GM19239 (cell line): ENCODE data around the gene HSF4.

Experiments used
- DNase-seq: peaks from one replicate; pipeline ENCODE4 v3.0.0; 2011; ENCODE audit warnings: low spot score; ENCODE audit not compliant: insufficient read length
- FAIRE-seq: peaks from 2 replicates; lab custom pipeline; 2011; peaks lifted over from hg19 to GRCh38; lab: Jason Lieb, UNC

HSF4 gene

DNA sequence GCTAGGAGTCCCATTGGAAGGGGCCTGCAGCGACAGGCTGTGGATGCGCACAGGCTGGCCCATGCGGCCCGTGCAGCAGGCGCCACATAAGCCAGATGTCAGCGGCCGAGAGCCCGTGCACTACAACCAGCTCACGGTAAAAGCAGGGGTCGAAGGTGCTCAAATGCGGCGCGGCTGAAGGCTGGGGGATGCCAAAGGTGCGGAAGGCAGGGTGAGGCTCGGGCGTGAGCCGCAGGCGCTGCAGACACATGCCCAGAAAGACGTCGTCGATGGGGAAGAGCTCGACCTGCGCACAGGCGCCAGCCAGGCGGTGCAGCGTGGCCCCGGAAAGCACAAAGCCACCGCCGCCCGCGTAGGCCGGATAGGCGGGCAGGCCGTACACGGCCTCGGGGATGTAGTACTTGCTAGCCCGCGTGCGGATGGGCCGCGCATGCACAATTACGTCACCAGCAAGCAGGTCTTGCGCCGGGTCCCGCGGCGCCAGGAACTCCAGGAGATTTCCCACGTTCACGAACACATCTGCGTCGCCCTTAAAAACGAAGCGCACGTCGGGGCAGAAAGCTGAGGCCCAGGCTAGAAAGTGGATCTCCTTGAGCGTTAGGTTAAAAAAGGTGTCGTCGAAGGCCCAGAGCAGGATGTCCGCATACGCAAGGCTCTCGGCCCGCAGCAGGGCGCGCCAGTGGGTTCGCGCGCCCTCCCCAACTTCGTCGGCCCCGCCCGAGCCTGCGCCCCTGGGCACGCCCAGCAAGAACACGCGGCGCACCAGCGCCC lies 15.1 kb upstream of the HSF4 start:
- FAIRE-seq (no peak), DNase-seq (no peak)

DNA sequence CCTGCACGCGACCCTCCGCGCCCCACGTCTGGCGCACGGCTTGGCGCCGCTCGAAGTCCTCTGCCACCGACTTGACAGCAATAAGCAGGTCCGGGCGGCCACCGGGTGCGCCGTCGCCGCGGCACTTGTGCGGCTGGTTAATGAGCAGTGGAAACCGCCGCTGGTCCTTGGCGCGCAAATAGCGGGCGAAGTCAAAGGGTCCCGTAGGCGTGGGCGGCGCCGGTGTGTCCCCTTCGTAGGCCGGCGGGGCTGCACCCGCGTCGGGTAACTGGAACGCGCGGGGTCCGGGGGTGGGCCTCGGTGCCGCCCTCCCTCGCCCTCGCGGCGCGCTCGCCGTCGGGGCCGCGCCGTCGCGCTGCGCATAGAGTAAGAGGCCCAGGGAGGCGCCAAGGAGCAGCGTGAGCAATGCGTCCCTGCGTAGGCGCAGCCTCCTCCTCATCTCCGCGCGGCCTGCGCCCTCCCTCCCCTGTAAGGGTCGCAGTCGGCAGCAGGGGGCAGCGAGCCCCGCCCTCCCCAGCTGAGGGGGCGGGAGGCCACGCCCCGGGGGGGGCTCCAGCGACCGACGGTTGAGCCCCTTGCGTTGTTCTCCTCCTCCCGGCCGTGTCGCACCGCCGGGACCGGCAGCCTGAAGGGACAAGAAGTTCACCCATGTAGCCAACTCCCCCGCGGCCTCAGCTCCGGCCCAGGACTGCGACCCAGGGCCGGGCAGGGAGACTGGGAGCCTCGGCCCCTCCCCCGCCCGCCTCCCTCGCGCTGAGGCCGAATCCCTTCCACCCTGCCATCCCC lies 14.3 kb upstream of the HSF4 start:
- DNase-seq (peak; percentile 72), FAIRE-seq (no peak)

DNA sequence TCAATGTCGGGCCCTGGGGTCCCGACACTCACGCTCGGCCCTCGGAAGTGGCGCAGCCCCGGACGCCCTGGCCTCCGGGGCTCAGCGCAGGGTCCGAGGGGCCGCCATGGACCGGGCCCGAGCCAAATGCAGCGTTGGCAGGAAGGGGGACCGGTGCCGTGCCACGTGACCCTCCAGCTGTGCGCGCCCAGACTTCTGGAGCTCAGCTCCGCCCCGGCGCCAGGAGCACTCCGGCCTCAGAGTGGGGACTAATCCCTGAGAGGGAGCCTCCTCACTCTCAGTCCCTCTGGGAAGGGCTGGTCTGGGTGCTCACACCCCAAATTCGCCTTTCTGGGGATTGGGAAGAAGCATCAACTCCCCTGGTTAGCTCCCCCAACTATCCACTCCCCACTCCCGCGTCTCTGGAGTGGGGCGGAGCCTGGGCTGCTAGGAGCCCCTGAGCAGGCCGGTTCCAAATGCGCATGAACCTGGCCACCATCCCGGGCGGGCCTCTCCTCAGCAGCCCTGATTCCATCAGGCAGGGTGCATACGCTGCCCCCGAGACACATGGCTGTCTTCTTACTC lies 13.6 kb upstream of the HSF4 start, which contains the start of gene B3GNT9:
TSS of gene B3GNT9 (minus strand) at position 166 of the 564 bp plus-strand sequence. CDS start 513 bp downstream, outside the sequence.
- DNase-seq (peak; percentile 78), FAIRE-seq (no peak)

DNA sequence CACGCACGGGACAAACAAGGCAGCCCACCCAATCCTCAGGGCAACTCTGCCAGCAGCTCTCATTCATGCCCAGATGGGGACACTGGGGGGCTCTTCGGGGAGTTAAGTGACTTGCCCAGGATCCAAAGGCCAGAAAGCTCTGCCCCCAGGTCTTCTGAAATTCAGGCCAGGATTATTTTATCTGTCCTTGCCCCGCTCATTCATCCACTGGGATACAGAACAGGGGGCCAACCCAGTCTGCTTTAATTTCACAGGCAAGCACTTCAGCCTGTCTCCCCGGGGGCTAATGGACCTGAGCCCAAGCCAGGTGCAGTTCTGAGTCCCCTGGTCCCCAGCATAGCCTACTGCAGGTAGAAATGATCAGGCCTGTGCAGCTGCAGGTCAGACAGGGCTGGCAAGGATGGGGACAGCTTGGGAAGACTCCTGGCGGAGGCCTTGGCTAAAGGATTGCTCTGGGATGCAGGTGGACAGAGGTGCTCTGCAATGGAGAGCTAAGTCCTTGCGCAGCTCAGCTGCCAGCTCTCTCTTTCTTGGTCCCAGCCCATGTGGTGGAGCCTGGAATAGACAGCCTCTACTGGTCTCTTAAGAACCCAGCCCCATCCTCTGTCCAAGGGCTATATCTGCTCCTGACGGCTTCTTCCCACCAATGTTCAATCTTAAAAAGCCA lies 13.0 kb upstream of the HSF4 start:
- FAIRE-seq (no peak), DNase-seq (no peak)

DNA sequence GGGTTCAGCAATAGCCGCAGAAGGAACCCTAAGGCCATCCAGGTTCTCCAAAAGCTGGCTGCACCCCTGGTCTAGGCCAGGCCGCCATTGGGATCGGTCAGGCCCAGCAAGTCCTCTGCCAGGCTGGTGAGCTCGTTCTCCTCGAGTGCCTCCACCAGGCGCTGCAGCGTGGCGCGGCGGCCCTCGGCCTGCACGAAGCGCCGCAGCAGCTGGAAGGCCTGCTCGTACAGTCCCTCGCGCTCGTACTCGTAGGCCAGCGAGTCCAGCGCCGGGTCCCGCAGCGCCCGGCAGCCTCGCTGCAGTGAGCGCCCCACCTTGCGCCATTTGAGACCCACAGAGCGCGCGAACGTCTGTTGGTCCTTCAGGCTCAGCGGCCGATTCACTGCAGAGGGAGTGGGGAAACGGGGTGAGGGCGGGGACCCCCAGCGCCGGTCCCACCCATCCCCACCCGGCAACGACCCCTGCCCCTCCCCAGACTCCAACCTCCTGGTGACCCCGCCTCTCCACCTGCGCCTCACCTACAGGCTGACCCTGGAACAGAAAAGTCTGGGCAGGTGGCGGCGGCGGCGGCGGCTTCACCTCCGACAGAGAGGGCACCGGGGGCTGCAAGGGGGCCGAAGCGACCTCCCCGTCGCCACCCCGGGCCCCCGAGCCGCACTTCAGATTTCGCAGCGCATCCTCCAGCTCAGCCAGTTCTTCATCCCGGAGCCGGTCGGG lies 9.8 kb upstream of the HSF4 start:
- DNase-seq = no peak
- FAIRE-seq = no peak

DNA sequence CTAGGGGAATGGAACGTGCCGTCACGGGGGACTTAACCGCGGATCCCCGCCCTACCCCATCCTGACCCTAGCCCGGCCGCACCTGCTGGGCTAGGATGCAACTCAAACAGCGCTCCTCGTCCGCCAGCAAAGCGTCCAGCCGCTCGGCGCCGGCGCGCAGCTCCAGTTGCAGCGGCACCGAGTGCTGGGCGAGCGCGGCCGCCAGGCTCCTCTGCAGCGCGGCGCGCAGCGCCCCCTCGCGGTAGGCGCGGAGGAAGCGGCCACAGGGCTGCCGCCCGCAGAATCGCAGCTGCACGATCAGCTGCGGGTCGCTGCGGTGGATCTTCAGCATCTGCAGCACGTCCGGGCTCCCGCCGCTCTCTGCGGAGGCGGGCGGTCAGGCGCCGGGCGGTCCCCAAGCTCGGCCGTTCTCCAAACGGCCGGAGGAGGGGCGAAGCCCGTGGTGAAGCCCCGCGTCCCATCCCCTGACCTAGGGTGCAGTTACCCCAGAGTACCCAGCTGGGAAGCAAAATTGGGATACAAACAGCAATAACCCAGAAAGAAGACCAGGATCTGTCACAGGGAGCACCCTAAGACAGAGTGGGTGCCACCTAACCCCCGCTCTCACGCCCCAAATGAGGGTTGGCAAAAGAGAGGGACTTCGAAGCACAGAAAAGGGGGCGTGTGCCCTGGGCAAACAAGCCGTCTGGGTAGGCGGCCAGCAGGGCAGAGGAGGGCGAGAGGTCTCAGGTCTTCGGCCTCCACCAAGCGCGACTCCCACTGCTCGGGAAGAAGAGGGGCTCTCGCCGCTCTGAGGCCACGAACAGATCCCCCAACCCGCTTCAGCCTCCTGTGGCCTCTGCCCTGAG lies 9.0 kb upstream of the HSF4 start:
- DNase-seq (peak; percentile 89), FAIRE-seq (peak; percentile 21)

DNA sequence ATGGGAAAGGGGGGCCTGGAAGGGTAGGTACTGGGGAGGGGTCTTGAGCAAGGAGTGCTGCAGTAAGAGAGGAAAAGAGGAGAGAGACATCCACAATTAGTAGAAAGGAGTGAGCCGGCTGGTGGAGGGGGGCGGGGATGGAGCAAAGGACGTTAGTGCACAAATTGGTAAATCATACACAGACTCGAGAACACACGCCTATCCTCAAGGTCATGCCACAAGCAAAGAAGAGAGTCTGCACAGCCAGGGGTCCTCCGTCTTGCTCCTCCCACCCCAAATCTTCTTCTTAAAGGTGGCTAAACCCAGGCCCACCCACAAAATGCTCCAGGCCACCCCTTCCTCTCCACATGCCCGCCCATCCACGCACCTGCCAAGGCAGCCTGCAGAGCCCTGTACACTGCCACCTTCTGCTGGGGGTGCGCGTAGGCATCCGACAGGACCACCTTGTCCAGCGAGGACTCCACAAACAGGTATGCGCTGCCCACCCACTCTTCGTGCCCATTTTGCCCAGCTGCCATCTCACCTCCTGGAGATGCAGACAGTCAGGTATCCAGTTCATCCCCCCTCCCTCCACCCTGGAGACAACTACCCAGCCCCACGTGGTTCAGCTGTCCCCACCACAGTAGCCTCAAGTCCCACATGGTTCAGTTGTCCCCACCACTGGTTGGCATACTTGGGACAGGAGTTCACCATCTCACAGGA lies 8.3 kb upstream of the HSF4 start:
- DNase-seq = no peak
- FAIRE-seq = no peak

DNA sequence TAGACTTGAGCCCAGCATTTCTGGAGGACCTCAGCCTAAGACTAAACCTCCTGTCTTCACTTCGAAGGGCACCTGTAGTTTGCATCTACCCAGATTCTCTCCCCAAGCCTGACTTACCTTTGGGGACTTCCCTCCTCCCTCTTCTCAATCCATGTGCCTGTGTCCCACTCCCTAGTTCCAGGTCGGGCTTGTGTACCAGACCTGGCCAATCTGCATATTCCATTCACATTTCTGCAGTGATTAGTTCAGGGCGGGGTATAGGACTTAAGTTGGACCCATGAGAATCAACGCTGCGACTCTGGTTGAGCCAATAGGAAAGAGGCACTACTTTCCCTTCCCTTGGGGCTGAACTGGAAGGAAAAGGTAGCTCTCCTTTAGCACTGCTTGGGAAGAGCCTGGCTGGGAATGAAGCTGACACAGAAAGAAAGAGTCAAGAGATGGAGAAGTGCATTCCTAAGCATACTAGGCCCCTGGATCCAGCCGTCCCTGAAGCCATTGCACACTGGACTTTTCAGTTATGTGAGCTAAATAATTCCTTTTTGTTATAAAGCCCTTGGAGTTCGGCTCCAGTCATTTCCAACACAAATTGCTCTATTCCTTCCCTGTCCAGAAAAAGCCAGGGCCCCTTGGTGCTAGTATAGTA lies 7.3 kb upstream of the HSF4 start:
- FAIRE-seq (no peak), DNase-seq (no peak)

DNA sequence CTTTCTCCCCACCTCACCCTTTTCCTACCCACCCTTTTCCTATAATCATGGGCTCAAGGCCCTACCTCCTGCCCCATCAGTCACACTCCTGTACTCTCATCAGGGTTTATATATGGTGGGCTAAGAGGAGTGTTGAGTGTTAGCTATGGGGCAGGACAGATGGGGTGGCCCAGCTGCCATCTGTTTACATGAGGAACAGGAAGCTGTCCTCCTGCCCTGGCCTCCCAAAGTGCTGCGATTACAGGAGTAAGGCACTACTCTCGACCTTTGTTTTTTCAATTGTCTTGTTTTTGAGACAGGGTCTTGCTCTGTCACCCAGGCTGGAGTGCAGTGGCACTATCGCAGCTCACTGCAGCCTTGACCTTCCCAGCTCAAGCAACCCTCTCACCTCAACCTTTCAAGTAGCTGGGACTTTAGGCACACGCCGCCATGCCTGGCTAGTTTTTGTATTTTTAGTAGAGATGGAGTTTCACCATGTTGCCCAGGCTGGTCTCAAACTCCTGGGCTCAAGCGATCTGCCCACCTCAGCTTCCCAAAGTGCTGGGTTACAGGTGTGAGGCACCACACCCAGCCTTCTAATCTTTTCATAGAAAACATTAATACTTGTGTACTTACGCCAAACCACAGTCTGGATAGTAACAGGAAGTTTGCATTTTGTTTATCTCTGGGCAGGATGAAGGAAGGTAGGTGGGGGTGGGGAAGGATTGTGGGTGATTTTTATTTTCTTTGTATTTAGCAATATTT lies 6.5 kb upstream of the HSF4 start:
- FAIRE-seq = peak; percentile 8
- DNase-seq = no peak

DNA sequence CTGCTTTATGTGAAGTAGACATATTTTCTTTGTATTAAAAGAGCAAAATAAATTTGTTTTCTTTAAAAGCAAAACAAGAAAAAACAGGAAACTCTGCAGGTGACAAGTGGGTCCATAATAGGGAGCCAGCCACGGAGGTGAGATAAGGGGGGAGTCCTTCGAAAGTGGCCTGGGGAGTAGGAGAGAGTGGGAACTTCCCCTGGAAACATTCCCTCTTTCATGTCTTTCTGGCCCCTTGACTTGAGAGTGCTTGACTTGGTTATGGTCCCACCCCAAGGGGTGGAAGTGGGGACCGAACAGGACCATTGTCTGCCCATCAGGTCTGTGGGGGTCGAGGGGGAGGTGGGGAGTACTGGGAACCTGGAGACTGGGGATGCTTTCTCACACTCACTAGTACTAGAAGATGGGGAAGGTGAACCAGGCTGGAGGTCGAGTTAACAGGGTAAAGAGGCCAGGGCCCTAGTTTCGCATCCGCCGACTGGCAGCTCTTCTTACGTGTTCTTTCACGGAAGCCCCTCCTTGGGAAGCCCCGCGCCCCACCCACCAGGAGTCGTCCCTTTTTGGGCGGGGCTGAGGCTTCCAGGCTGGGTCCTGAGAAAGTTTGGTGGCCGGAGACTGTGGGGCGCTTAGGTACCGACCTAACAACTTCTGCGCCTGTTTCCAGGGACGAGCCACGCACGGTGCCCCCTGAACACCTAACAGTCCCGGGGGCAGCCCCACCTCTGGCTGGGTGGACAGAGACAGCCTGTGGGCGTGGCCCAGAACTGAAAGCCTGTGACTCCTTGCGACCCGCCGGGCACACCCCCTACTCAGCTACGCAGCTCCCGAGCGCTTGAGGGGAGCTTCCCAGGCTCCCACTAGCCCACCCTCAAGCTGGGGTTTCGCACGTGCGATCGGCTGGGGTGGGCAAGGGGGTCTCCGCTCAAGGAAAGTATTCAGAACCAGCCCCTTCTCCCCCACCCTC lies 5.6 kb upstream of the HSF4 start:
- FAIRE-seq (peak; percentile 88), DNase-seq (peak; percentile 63)

DNA sequence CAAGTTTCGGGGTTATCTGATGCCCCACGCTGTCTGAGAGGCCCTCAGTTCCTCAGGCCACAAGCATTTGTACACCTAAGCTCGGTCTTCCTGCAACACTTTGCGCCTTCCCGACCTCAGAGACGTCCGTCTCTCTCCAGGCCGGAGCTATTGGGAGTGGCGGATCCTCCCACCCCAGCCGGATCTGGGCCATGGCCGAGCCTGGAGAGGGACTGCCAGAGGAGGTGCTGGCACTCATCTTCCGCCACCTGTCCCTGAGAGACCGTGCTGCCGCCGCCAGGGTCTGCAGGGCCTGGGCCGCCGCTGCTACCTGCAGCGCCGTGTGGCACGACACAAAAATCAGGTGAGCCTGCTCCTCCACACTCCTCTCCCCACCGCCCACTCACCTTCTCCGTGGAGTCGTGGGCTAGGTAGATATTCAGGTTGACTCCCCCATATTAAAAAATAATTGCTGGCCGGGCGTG lies 2.9 kb upstream of the HSF4 start:
- FAIRE-seq (no peak), DNase-seq (no peak)

DNA sequence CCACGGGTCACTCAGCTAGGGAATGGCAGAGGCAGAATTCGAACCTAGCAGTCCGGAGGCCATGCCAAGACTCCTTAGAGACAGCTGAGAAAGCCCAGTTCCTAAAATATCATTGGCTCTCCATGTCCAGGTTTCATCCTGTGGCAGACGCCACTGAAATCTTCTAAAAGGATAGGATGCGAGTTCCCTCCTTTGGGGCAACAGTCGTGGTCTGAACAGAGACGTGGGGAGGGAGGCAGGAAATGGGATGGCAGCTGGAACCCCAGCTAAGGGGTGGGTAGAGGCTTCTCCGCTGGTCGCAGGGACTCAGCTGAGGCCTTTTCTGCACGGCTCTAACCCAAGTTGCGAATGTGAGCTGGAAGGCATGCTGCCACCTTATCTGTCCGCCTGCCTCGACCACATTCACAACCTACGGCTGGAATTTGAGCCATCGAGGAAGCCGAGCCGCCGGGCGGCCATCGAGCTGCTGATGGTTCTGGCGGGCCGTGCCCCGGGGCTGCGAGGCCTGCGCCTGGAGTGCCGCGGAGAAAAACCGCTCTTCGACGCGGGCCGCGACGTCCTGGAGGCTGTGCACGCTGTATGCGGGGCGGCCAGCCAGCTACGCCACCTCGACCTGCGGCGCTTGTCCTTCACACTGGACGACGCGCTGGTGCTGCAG lies 1.9 kb upstream of the HSF4 start:
- FAIRE-seq (no peak), DNase-seq (no peak)

DNA sequence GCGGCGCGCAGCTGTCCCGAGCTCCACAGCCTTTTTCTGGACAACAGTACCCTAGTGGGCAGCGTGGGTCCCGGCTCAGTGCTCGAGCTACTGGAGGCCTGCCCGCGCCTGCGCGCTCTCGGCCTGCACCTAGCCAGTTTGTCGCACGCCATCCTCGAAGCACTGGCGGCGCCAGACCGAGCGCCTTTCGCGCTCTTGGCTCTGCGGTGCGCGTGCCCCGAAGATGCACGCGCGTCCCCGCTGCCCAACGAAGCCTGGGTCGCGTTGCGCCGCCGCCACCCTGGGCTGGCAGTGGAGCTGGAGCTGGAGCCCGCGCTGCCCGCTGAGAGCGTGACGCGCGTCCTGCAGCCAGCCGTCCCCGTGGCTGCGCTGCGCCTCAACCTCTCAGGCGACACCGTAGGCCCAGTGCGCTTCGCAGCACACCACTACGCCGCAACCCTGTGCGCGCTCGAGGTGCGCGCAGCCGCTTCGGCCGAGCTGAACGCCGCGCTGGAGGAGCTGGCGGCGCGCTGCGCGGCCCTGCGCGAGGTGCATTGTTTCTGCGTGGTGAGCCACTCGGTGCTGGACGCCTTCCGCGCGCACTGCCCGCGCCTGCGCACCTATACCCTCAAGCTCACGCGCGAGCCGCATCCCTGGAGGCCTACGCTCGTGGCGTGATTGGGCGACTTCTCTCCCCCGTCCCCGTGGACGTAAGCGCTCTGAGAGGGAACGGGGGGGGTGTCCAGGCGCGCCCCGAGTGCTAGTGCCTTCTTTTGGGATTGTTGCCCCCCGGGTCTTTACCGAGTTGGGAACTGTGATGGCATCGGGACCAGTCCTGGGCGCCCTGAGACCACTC lies 1.2 kb upstream of the HSF4 start:
- DNase-seq (no peak), FAIRE-seq (peak; percentile 28)

DNA sequence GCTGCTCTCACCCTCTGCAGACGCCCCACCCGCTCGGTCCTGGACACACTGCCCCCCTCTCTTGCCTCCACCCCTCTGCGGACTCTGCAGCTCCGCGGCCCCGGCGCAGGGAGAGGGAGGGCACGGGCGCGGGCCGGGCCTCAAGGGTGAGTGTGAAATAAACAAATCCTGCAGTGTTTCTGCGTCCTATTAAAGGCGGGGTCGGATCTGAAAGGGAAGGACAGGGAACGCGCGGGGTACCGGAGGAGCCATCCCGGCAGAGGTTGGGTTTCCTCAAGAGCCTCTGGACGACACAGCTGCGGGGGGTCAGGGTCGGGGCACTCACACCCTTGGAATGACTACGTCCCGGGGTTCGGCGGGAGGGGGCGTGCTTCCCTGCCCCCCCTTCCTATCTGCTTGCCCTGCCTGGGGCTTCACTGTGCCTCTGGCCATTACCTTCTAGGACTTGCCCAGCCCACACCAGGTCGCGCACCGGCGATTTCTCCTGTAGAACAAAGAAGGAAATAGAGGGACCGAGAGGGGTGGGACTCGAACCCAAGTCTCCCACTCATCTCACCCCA lies 466 bp upstream of the HSF4 start:
- DNase-seq = no peak
- no peak for FAIRE-seq
